IPS-15b (cell line): Measurements from ENCODE around the gene RAB14.

Experiments used
- H3K27me3 ChIP-seq: one replicate; pipeline ENCODE4 v1.6.1; 2013; ENCODE audit warnings: low read length; ENCODE audit not compliant: control insufficient read depth, insufficient read depth
- H3K36me3 ChIP-seq: one replicate; pipeline ENCODE4 v1.6.1; 2013; ENCODE audit warnings: low read length; ENCODE audit not compliant: control insufficient read depth, insufficient read depth
- H3K4me1 ChIP-seq: one replicate; pipeline ENCODE4 v1.6.1; 2013; ENCODE audit warnings: mild to moderate bottlenecking, low read length; ENCODE audit not compliant: control insufficient read depth, insufficient read depth
- H3K4me3 ChIP-seq: one replicate; pipeline ENCODE4 v1.5.1; 2013; ENCODE audit warnings: low read depth, low read length
- H3K9ac ChIP-seq: one replicate; pipeline ENCODE4 v1.6.1; 2013; ENCODE audit warnings: low read depth, mild to moderate bottlenecking, low read length
- H3K9me3 ChIP-seq: one replicate; pipeline ENCODE4 v1.6.1; 2013; ENCODE audit warnings: mild to moderate bottlenecking, low read length; ENCODE audit not compliant: control insufficient read depth, insufficient read depth

Gene RAB14

GRCh38 chr9:121201738-121202533, at the start of gene RAB14:
Gene RAB14 (minus strand): TSS chr9:121201869. CDS start chr9:121193412, 8,457 bp downstream.
- no peaks in the 10 kb centered on the region for H3K36me3 ChIP-seq
- H3K9ac ChIP-seq = peak within 1 kb of the TSS; percentile 73
- H3K4me1 ChIP-seq = peaks cover 8% of the 10 kb centered on the region
- H3K9me3 ChIP-seq = no peaks in the 10 kb centered on the region
- H3K4me3 ChIP-seq = peak within 1 kb of the TSS; percentile 82
- peaks cover 7% of the 10 kb centered on the region for H3K27me3 ChIP-seq

DNA sequence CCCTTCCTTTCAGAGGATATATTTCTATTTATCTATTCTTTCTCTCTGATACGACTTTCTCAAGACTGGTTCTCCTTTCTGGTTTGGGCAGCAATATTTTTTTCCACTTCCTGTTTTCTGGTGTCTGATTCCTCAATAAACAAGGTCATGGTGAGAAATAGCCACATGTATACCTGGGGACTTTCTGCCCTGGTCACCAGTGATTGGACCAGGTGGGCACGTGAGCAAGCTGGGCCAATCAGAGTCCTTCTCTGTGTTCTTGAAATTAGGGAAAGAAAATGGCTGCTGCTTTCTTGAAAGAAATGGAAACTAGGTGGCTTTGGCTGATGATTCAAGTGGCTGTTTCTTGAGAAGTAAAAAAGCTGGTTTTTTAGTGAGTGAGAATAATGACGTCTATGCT, 47.9 kb upstream of the RAB14 start:
- H3K4me3 ChIP-seq = no peak overlapping the region
- peaks cover 24% of the 10 kb centered on the region for H3K27me3 ChIP-seq
- no peaks in the 10 kb centered on the region for H3K9me3 ChIP-seq
- peaks cover 7% of the 10 kb centered on the region for H3K4me1 ChIP-seq
- no peaks in the 10 kb centered on the region for H3K36me3 ChIP-seq
- H3K9ac ChIP-seq = no peak overlapping the region

- Histone ChIP-seq H3K4me1 (no peaks in the 10 kb centered on the region), H3K4me3 (no peak overlapping the region), H3K9ac (no peak overlapping the region), H3K9me3 (no peaks in the 10 kb centered on the region), H3K27me3 (peaks cover 3% of the 10 kb centered on the region), H3K36me3 (no peaks in the 10 kb centered on the region)
Measured at GRCh38 chr9:121246821-121247561, 45.3 kb upstream of the RAB14 start.

DNA sequence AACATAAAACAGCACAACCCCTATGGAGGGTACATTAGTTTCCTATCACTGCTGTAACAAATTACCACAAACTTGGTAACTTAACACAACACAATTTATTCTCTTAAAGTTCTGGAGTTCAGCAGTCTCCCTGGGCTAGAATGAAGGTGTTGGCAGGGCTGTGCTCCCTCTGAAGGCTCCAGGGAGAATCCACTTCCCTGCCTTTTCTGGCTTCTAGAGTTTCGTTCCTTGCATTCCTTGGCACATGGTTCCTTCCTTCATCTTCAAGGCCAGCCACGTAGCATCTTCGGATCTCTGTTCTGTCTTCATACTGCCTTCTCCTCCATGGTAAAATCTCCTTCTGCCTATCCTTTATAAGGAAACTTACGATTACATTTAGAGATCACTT, 41.3 kb upstream of the RAB14 start:
- peaks cover 8% of the 10 kb centered on the region for H3K27me3 ChIP-seq
- no peaks in the 10 kb centered on the region for H3K36me3 ChIP-seq
- H3K9ac ChIP-seq = no peak overlapping the region
- no peak overlapping the region for H3K4me3 ChIP-seq
- no peaks in the 10 kb centered on the region for H3K4me1 ChIP-seq
- H3K9me3 ChIP-seq = no peaks in the 10 kb centered on the region

GRCh38 chr9:121242219-121242958, 40.7 kb upstream of the RAB14 start:
- peaks cover 8% of the 10 kb centered on the region for H3K27me3 ChIP-seq
- no peaks in the 10 kb centered on the region for H3K36me3 ChIP-seq
- no peak overlapping the region for H3K9ac ChIP-seq
- H3K4me1 ChIP-seq = no peaks in the 10 kb centered on the region
- H3K9me3 ChIP-seq = no peaks in the 10 kb centered on the region
- H3K4me3 ChIP-seq = no peak overlapping the region

DNA sequence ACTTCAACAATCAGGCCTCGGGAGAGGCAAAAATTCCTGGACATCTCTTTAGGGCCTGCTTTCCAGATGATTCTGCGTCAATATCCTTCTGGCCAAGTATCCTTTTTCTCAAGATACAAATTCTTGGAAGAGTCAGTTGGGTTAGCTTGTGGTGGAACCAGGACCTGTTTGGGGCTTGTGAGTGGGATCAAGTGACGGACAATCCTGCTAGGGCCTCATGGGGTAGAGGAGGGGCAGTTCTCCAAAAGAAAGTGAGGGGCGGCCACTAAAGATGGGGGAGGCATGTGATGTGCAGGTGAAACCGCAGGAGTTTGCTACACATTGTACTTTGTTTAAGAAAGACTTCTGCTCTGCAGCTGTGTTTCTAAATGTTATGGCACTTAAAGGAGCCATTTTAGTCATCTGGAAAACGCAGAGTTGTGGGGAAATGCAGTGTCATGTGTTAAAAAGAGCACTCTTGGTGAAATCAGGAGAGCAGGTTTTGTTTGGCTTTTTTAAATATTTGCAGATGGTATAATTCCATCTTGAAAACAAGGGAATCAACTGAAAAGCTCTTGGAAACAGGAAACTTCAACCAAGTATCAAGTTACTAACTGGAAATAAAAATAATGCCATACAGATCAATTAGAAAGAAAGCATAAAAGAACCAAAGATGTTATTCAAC, 38.9 kb upstream of the RAB14 start:
- no peak overlapping the region for H3K4me3 ChIP-seq
- no peaks in the 10 kb centered on the region for H3K9me3 ChIP-seq
- no peaks in the 10 kb centered on the region for H3K36me3 ChIP-seq
- H3K4me1 ChIP-seq = no peaks in the 10 kb centered on the region
- peaks cover 8% of the 10 kb centered on the region for H3K27me3 ChIP-seq
- H3K9ac ChIP-seq = no peak overlapping the region

GRCh38 chr9:121239851-121240250, 38.2 kb upstream of the RAB14 start:
- Histone ChIP-seq H3K36me3 (no peaks in the 10 kb centered on the region), H3K9ac (no peak overlapping the region), H3K4me3 (no peak overlapping the region), H3K27me3 (peaks cover 8% of the 10 kb centered on the region), H3K4me1 (no peaks in the 10 kb centered on the region), H3K9me3 (no peaks in the 10 kb centered on the region)

- Histone ChIP-seq H3K9me3 (no peaks in the 10 kb centered on the region), H3K4me3 (no peak overlapping the region), H3K27me3 (peaks cover 8% of the 10 kb centered on the region), H3K9ac (no peak overlapping the region), H3K36me3 (no peaks in the 10 kb centered on the region), H3K4me1 (no peaks in the 10 kb centered on the region)
Measured at GRCh38 chr9:121239071-121239470, 37.4 kb upstream of the RAB14 start.

GRCh38 chr9:121237916-121238315, 36.2 kb upstream of the RAB14 start:
- peaks cover 8% of the 10 kb centered on the region for H3K27me3 ChIP-seq
- no peaks in the 10 kb centered on the region for H3K9me3 ChIP-seq
- no peak overlapping the region for H3K4me3 ChIP-seq
- no peaks in the 10 kb centered on the region for H3K4me1 ChIP-seq
- H3K36me3 ChIP-seq = no peaks in the 10 kb centered on the region
- no peak overlapping the region for H3K9ac ChIP-seq

DNA sequence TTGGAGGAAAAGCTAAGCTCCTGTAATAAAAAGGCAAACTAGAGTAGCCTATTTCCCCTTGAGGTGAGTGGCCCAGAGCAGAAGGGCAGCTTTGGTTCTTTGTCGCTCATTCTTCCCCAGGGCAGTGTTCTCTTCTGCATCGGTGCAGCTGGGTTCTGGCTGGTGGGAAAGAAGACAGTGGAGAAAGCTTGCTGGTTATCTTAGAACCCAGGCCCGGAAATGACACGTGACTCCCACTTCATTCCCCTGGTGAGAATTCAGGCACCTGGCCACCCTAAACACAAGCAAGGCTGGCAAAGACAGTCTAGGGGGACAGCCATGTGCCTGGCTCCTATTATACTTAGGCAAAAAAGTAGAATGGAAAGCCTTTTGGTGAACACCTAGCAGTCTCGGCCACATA, 33.8 kb upstream of the RAB14 start:
- H3K27me3 ChIP-seq = peaks cover 8% of the 10 kb centered on the region
- H3K36me3 ChIP-seq = no peaks in the 10 kb centered on the region
- no peaks in the 10 kb centered on the region for H3K4me1 ChIP-seq
- H3K9ac ChIP-seq = no peak overlapping the region
- H3K4me3 ChIP-seq = no peak overlapping the region
- H3K9me3 ChIP-seq = no peaks in the 10 kb centered on the region

DNA sequence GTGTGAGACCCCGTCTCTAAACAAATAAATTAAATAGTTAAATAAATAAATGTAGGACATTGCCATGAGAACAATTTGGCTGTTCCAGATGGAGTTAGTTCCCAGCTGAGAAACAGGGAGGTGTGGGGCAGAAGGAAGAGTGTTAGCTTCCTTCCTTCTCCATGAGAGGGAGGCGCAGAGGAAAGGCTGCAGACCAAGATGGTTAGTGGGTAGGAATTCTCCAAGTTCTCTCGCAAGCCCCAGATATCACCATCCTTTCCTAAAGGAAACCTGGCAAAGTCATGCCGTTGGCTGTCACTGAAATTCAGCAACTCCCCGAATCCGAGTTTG, 33.1 kb upstream of the RAB14 start:
- Histone ChIP-seq H3K36me3 (no peaks in the 10 kb centered on the region), H3K4me1 (no peaks in the 10 kb centered on the region), H3K9ac (no peak overlapping the region), H3K9me3 (no peaks in the 10 kb centered on the region), H3K4me3 (no peak overlapping the region), H3K27me3 (peaks cover 8% of the 10 kb centered on the region)
